HG02870 (cell line): Measurements from ENCODE around the gene DCAF11.

Experiments
- ATAC-seq: cut with Tn5 transposase; IDR thresholded peaks from one replicate; pipeline ENCODE4 v1.9.1; 2021; ENCODE audit warnings: mild to moderate bottlenecking, moderate library complexity; ENCODE audit not compliant: unreplicated experiment

The DCAF11 gene

DNA sequence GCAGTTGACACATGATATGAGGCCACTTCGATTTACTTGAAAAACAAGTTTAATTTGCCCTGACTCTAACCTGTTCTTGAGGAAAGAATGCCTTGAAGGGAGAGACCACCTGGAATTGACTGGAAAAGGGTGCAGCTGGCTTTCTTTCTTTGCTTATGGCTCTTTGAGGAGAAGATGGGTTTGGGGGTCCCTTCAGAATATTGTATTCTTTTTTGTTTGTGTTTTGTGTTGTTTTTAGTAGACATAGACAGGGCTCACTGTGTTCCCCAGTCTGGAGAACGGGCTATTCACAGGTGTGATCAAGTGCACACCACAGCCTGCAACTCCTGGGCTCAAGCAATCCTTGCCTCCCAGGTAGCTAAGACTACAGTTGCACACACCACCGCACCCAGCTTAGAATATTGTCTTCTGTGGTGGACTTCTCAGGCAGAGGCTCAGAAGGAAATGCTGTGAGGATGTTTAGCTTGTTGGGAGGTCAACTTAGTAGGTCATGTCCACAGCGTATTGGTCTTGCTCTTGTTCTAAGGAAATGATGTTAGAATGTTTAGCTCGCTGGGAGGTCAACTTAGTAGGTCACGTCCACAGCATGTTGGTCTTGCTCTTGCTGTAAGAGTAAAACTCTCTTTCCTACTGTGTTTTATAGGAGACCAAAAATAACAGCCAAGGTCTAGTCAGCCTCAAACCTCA lies 1.7 kb downstream of the DCAF11 start:
- ATAC-seq = no peak

DNA sequence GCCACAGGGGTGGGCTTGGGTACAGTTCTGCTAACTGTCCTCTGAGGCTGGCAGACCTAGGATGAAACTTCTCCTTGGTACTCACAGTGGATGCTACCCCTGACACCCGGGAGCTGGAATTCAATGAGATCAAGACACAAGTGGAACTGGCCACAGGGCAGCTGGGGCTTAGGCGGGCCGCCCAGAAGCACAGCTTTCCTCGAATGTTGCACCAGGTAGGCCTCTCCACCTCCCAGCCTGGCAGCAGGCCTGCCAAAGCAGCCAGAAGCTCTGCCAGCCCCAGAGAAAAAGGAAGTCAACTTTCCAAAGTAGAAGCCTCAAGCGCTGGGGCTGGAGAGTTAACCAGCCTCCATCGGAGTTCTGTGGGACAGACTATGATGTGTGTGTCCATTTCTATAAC lies 2.6 kb downstream of the DCAF11 start:
- ATAC-seq = no peak

DNA sequence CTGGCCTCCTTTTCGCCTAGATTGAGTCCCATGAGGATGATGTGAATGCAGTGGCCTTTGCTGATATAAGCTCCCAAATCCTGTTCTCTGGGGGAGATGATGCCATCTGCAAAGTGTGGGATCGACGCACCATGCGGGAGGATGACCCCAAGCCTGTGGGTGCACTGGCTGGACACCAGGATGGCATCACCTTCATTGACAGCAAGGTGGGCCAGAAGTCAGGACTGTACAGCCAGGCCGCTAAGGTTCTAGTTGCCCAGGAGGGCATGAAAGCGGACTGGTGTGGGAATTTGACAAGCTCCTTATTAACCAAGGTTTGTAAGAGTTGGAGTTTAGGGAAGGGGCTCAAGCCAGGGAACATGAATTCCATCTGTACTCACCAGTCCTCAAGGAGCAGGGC lies 5.1 kb downstream of the DCAF11 start:
- no peak for ATAC-seq

DNA sequence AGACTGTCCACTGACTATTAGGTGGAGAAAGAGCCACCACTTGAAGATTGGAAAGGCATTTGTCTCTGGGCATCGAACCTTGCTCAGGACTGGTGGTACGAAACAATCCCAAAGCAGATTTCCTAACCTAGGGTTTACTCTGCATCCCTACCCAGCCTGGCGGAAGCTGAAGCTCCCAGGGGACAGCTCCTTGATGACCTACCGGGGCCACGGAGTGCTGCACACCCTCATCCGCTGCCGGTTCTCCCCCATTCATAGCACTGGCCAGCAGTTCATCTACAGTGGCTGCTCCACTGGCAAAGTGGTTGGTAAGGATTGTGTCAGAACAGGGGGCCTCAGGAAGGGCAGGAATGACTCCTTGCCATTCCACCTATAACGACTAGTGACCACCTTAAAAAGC lies 6.6 kb downstream of the DCAF11 start:
- no peak for ATAC-seq

DNA sequence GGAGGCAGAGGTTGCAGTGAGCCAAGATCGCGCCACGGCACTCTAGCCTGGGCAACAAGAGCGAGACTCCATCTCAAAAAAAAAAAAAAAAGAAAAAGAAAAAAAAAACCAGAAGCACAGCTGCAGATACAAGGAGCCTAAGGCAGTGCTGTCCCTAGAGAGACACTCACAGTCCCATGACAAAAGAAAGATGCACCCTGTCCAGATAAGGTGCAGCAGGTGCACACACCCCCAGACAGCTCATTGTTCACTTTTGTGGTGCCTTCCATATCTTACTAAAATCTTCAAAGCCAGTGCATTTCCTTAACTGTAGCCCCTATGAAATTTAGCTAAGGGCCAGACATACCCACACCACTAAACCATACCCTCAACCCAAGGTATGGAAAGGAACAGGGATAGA lies 7.8 kb downstream of the DCAF11 start:
- ATAC-seq = no peak

DNA sequence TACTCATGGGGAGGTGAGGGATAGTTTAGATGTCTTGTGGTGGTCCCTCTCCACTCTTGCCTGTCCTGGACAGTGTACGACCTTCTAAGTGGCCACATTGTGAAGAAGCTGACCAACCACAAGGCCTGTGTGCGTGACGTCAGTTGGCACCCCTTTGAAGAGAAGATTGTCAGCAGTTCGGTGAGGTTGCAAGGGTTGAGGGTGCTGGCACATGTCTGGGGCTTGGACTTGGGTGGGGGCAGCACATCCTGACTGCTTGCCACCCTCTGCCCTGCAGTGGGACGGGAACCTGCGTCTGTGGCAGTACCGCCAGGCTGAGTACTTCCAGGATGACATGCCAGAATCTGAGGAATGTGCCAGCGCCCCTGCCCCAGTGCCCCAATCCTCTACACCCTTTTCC lies 8.3 kb downstream of the DCAF11 start:
- no peak for ATAC-seq

DNA sequence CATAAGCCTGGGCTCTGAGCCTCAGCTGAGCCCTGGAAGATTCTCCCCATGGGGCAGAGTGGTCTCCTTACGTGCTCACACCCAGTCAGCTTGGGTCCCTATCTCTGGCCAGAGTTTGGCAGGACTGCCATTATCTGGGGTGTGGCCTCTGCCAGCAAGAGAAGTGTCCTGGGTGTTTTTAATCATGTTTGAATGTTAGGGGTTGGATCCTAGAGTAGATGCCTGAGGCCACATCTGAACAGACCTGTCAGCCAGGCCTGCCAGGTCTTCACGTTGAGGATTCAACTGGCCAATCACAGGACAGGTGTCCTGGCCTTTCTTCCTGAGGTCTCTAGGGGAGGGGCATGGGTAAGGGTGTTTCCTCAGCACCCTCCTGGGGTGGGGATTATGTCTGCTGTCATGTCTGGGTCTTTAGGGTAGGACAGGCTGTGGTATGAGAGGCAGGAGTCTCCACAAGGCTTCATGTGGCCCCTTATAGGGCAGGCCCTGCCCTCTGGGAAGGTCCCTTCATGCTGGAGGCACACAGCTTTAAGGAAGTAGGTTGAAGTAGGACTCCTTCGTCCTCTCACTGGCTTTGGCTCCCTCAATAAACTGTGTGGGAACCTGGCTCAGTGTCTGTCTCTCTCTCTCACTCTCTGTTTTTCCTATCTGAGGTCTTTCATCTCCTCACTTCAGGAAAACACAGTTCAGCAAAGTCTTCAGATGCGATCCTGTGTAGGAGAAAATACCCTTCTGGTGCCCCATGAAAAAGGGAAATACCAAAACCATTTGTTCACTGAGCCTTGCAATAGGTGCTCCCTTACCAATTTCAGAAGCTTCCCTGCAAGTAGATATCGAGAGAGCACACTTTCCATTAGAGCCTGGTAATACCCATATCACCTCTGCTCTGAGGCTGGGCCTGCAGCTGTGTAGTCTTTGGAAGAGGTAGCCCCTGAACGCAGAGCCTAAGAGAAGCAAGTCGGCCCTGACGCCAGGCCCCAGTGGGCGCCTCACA lies 9.1 kb downstream of the DCAF11 start:
- ATAC-seq = peak; percentile 63

DNA sequence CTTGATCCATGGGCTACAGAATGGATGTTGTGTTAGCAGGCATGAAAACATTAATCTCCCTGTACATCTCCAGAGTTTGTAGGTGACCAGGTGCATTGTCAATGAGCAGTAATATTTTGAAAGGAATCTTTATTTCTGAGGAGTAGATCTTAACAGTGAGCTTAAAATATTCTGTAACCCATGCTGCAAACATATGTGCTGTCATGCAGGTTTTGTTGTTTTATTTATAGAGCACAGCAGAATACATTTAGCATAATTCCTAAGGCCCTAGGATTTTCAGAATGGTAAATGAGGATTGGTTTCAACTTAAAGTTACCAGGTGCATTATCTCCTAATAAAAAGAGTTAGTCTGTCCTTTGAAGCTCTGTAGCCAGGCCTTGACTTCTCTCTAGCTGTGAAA lies 12.4 kb downstream of the DCAF11 start:
- no peak for ATAC-seq

DNA sequence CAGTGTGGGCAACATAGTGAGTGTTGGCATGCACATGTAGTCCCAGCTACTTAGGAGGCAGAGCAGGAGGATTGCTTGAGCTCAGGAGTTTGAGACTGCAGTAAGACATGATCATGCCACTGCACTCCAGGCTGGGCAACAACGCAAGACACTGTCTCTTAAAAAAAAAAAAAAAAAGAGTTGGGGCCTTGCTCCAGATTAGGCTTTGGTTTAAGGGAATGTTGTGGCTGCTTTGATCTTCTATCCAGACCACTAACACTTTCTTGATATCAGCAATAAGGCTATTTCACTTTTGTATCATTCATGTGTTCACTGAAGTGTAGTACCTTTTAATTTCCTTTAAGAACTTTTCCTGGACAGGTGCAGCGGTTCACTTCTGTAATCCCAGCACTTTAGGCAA lies 13.1 kb downstream of the DCAF11 start:
- ATAC-seq = no peak

DNA sequence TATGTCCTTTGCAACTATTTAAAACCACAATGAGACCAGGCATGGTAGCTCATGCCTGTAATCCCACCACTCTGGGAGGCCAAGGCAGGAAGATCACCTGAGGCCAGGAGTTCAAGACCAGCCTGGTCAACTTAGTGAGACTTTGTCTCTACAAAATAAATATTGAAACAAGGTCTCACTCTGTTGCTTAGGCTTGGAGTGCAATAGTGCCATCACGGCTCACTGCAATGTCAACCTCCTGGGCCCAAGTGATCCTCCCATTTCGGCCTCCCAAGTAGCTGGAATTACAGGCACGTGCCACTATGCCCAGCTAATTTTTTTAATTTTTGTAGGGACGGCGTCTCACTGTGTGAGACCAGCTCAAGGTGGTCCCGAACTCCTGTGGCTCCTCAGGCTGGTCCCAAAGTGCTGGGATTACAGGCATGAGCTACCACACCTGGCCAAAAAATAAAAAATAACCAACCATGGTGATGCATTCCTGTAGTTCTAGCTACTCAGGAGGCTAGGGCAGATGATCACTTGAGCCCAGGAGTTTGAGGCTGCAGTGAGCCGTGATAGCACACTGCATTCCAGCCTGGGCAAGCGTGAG lies 14.9 kb downstream of the DCAF11 start:
- ATAC-seq = no peak

DNA sequence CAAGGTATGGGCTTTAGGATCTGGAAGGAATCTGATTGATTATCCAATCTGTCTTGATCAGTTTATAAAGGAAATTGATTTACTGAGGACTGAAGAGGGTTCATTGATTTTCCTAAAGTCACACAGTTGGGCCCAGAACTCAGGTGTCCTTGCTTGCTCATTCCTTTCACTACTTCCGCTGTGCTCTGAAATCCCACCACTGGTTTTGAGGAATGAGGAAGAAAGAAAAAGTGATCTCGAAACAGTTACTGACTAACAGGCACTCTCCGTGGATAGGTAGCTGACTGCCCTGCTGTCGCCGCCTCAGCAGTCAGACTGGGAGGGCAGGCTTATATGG lies 15.8 kb downstream of the DCAF11 start, which contains the start of gene FITM1:
FITM1 (plus strand) TSS at position 280 of the 337 bp plus-strand sequence. CDS start 905 bp downstream, outside the sequence.
- ATAC-seq = no peak

DNA sequence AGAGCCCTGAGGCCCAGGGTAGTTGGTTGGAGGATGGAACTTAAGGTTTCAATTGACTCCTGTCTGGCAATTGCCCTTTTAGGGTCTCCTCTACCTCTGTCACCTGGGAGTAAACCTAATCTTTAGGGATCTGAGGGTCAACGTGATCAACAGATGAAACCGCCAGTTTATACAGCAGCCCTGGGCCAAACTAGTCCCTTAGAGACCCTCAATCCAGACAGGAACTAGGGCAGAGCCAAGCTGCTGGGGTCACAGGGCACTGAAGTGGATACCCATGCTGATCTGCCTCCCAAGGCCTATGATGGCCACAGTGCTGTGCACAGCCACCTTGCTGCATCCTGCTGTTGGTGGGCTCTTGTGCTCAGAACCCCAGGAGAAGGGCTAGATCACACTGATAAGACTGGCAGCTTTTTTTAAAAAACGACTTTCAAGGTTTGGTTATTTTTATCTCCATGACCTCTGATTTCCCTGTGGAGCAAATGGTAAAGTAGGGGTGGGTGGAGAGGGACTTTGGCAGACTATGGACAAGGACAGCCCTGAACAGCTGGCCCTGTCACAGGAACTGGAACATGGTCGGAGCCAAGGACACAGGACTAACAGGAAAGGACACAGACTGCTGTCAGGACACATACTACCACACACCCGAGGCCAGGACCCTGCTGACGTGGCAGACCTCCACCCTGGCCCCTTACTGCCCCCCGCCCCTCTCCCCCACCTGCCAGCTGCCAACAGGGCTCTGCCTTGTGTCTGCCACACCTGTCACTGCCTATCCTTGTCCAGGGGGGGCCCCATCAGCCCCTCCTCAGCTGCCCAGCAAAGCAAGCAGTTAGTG lies 16.4 kb downstream of the DCAF11 start:
- no peak for ATAC-seq

DNA sequence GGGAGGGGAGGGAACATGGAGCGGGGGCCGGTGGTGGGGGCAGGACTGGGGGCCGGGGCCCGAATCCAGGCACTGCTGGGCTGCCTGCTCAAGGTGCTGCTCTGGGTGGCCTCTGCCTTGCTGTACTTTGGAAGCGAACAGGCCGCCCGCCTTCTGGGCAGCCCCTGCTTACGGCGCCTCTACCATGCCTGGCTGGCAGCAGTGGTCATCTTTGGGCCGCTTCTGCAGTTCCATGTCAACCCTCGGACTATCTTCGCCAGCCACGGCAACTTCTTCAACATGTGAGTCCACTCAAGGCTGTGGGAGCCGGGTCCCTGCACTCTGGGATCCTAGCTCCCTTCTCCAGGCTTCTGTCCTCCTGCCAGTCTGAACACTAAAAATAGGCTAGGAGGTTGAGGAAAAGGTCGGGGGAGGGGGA lies 17.0 kb downstream of the DCAF11 start:
- no peak for ATAC-seq

DNA sequence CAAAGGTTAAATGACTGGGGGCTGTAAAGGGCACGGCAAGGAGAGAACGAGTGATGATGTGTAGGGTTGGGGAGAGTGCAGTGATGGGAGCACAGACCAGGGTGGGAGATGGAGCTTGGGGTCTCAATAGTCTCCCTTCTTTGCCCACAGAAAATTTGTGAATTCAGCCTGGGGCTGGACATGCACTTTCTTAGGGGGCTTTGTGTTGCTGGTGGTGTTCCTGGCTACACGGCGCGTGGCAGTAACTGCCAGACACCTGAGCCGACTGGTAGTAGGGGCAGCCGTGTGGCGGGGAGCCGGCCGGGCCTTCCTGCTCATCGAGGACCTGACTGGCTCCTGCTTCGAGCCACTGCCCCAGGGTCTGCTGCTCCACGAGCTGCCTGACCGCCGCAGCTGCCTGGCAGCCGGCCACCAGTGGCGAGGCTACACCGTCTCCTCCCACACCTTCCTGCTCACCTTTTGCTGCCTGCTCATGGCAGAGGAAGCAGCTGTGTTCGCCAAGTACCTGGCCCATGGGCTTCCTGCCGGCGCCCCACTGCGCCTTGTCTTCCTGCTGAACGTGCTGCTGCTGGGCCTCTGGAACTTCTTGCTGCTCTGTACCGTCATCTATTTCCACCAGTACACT lies 17.6 kb downstream of the DCAF11 start:
- ATAC-seq = no peak

DNA sequence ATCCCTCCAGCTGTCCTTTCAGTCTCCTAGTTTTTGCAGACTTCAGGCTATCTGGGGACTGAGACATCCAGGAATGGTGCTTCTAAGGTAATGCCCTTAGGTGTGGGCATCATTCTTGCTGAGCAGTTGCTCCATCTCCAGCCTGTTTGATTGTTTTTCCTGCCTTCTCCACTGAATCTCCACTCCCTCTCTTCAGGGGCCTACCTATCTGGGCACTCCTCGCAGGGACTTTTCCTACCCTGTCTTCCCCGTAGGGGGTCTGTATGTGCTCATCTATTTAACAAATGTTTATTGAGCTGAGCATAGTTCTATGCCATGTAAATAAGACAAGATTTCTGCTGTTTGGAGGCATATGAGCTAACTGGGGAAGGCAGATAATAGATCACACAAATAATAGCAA lies 18.4 kb downstream of the DCAF11 start:
- no peak for ATAC-seq

DNA sequence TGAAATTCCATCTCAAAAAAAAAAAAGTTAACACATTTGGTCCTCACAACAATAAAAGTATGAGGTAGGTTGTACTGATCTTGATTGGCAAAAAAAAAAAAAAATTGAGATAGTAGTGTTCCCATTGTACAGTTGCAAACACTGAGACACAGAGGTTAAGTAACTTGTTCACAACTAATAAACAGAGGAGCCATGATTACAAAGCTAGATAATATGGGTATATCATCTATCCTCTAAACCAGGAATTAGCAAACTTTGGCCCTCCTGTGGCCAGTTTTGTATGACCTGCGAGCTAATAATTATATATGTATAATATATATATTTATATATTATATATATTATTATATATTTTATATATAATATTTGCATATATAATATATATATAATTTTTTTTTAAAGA lies 19.2 kb downstream of the DCAF11 start:
- ATAC-seq = no peak

DNA sequence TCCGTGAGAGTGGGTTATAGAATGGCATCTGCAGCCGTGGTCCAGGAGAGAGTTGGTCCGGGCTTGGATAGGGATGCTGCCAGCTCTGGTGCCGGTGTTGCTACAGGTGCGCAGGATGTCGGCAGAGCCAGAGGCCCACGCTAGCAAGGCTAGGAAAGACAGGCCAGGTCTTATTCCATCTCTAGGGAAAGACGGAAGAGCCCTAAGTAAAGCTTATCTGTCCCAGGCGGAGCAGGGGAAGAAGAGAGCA lies 20.9 kb downstream of the DCAF11 start:
- ATAC-seq = peak; percentile 4

DNA sequence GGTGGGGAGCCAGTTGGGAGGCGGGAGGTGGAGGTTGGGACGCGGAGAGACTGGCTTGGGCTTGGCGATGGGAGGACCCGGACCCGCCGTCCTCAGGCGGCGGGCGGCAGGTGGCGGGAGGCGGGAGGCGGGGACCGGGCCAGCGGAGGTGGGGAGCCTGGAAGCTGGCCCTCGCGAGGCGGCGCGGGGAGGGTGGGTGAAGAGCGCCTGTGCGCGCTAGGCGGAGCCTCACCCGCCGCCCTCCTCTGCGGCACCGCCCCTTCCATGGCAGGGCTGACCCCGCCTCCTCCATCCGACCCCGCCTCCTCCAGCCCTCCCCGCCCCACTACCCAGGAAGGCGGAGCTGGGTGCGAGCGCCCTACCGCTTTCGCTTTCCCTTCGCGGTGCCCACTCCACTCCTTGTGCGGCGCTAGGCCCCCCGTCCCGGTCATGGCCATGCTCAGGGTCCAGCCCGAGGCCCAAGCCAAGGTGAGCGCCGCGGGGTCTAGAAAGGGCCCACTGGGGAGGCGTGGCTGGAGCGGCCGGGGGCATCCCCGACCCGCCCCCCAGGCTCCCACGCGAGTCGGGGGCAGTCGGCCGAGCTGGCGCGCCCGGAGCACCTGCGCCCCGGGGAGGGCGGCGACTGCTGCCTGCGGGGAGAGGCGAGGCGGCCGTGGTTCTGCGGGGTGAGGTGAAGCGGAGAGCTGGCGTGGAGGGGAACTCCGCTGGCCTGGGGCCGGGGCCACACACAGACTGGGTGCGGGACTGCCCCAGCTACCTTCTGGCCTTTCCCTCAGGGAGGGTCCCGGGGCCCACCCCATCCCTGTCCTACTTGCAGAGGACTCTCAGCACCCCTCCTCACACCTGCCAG lies 21.5 kb downstream of the DCAF11 start, which contains the start of gene PSME1:
PSME1 (plus strand) TSS at position 361 of the 850 bp plus-strand sequence; CDS start at position 430, 69 bp downstream.
- ATAC-seq = peak; percentile 82

DNA sequence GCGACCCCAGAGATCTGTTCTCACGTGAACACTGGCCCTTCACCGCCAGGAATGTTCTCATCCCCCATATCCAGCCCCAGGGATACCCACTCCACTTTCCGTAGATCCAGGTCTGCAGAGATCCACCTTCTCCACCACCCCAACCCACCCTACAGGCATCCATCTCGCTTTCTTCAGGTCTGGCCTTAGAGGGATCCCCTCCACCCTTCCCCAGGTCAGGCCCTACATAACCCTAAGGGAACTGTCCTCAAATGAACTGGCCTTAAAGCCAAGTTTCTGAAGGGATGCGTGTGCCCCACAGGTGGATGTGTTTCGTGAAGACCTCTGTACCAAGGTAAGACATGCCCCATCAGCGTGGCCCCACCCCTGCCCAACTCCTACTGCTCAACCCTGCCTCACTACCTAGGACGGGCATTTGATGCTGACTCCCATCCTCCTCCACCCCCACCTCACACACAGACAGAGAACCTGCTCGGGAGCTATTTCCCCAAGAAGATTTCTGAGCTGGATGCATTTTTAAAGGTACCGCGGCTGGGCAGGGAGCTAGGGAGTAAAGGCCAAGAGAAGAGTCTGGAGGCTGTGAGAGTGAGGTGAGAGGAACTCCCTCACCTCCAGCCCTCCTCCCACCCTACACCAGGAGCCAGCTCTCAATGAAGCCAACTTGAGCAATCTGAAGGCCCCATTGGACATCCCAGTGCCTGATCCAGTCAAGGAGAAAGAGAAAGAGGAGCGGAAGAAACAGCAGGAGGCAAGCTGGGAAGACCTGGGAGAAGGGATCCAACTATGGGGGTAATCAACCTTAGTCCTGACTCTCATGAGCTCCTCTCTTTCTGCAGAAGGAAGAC lies 22.3 kb downstream of the DCAF11 start:
- ATAC-seq = no peak
